H9 (cell line): ENCODE data around the gene RASAL1. TPM values are rescaled to one million over a fixed set of nuclear protein-coding genes. Genes with fewer than 3 reads are reported as not detected.

Source experiments
- DNase-seq: peaks from one replicate; pipeline ENCODE4 v3.0.0-alpha.2; 2017
- H2AFZ ChIP-seq: one replicate; pipeline ENCODE4 v1.6.1; 2013; ENCODE audit warnings: mild to moderate bottlenecking, low read length, control low read depth, moderate library complexity
- H2AK5ac ChIP-seq: 2 replicates; pipeline ENCODE4 v1.6.1; 2013; ENCODE audit warnings: low read length, control low read depth, mixed read lengths; ENCODE audit not compliant: insufficient read length
- H2BK120ac ChIP-seq: one replicate; pipeline ENCODE4 v1.6.1; 2013; ENCODE audit warnings: low read depth, mild to moderate bottlenecking, low read length, control low read depth, inconsistent platforms; ENCODE audit not compliant: poor library complexity, severe bottlenecking
- H2BK12ac ChIP-seq: 2 replicates; pipeline ENCODE4 v1.6.1; 2013; ENCODE audit warnings: low read length, control low read depth, mixed read lengths, low read depth; ENCODE audit not compliant: insufficient read length
- H2BK15ac ChIP-seq: 2 replicates; pipeline ENCODE4 v1.6.1; 2013; ENCODE audit warnings: low read depth, low read length, control low read depth
- H2BK20ac ChIP-seq: one replicate; pipeline ENCODE4 v1.6.1; 2013; ENCODE audit warnings: low read depth, mild to moderate bottlenecking, low read length, control low read depth, inconsistent platforms; ENCODE audit not compliant: poor library complexity, severe bottlenecking
- H2BK5ac ChIP-seq: 2 replicates; pipeline ENCODE4 v1.6.1; 2013; ENCODE audit warnings: low read length, control low read depth, mixed read lengths; ENCODE audit not compliant: insufficient read length
- H3K14ac ChIP-seq: 2 replicates; pipeline ENCODE4 v1.6.1; 2013; ENCODE audit warnings: low read length, control low read depth; ENCODE audit not compliant: insufficient read depth
- H3K18ac ChIP-seq: 2 replicates; pipeline ENCODE4 v1.6.1; 2013; ENCODE audit warnings: low read depth, mild to moderate bottlenecking, mixed read lengths, low read length, control low read depth; ENCODE audit not compliant: insufficient read length
- H3K23ac ChIP-seq: 2 replicates; pipeline ENCODE4 v1.6.1; 2013; ENCODE audit warnings: low read length, control low read depth, mixed read lengths, low read depth; ENCODE audit not compliant: insufficient read length
- H3K23me2 ChIP-seq: 2 replicates; pipeline ENCODE4 v1.6.1; 2013; ENCODE audit warnings: low read depth, mild to moderate bottlenecking, mixed read lengths, low read length, control low read depth; ENCODE audit not compliant: insufficient read length, poor library complexity, severe bottlenecking
- H3K27ac ChIP-seq: 2 replicates; pipeline ENCODE4 v1.5.1; 2013; ENCODE audit warnings: low read length, control low read depth, mixed read lengths, low read depth; ENCODE audit not compliant: insufficient read length
- H3K27me3 ChIP-seq: 2 replicates; pipeline ENCODE4 v1.6.1; 2013; ENCODE audit warnings: low read length, control low read depth, inconsistent platforms; ENCODE audit not compliant: insufficient read depth
- H3K4ac ChIP-seq: 2 replicates; pipeline ENCODE4 v1.6.1; 2013; ENCODE audit warnings: low read depth, mild to moderate bottlenecking, control low read depth, inconsistent platforms, low read length, moderate library complexity
- H3K4me1 ChIP-seq: 2 replicates; pipeline ENCODE4 v1.6.1; 2013; ENCODE audit warnings: low read length, control low read depth, inconsistent platforms; ENCODE audit not compliant: insufficient read depth
- H3K4me2 ChIP-seq: 2 replicates; pipeline ENCODE4 v1.6.1; 2013; ENCODE audit warnings: low read length, control low read depth, mixed read lengths; ENCODE audit not compliant: insufficient read length, insufficient read depth
- H3K56ac ChIP-seq: 2 replicates; pipeline ENCODE4 v1.6.1; 2013; ENCODE audit warnings: low read depth, mild to moderate bottlenecking, mixed read lengths, low read length, control low read depth; ENCODE audit not compliant: insufficient read length
- H3K79me1 ChIP-seq: 2 replicates; pipeline ENCODE4 v1.6.1; 2013; ENCODE audit warnings: low read depth, mild to moderate bottlenecking, moderate library complexity, low read length, control low read depth, inconsistent platforms; ENCODE audit not compliant: insufficient read depth, poor library complexity, severe bottlenecking
- H3K79me2 ChIP-seq: 2 replicates; pipeline ENCODE4 v1.6.1; 2013; ENCODE audit warnings: low read length, control low read depth, inconsistent platforms; ENCODE audit not compliant: insufficient read depth
- H3K9ac ChIP-seq: 2 replicates; pipeline ENCODE4 v1.6.1; 2013; ENCODE audit warnings: low read length, control low read depth, mixed read lengths; ENCODE audit not compliant: insufficient read length; ENCODE audit errors: extremely low read depth
- H3K9me3 ChIP-seq: one replicate; pipeline ENCODE4 v1.6.1; 2013; ENCODE audit warnings: low read depth, low read length, inconsistent platforms; ENCODE audit not compliant: control insufficient read depth
- H3T11ph ChIP-seq: one replicate; pipeline ENCODE4 v1.6.1; 2013; ENCODE audit warnings: mild to moderate bottlenecking, low read length, control low read depth, inconsistent platforms
- H4K20me1 ChIP-seq: one replicate; pipeline ENCODE4 v1.6.1; 2013; ENCODE audit not compliant: control insufficient read depth, insufficient read length, insufficient read depth
- H4K5ac ChIP-seq: 2 replicates; pipeline ENCODE4 v1.6.1; 2013; ENCODE audit warnings: low read depth, mild to moderate bottlenecking, mixed read lengths, low read length, control low read depth; ENCODE audit not compliant: insufficient read length
- H4K8ac ChIP-seq: replicated peaks from 2 replicates; pipeline ENCODE4 v1.6.1; 2013; ENCODE audit warnings: low read length, control low read depth, mixed read lengths, low read depth; ENCODE audit not compliant: insufficient read length
- H4K91ac ChIP-seq: 2 replicates; pipeline ENCODE4 v1.6.1; 2013; ENCODE audit warnings: low read depth, mild to moderate bottlenecking, moderate library complexity, mixed read lengths, low read length, control low read depth; ENCODE audit not compliant: insufficient read length
- H3K27ac Mint-ChIP-seq, 3 experiments: 2 replicates in 2 of 3; 3 replicates in 1 of 3; pipeline ENCODE4 v1.8.0; 2020 to 2021; ENCODE audit warnings: mixed read lengths in 3 of 3, mild to moderate bottlenecking in 1 of 3, moderate library complexity in 1 of 3
- H3K27me3 Mint-ChIP-seq: 2 replicates; pipeline ENCODE4 v1.8.0; 2021; ENCODE audit warnings: low read depth, mild to moderate bottlenecking, moderate library complexity, mixed read lengths
- H3K36me3 Mint-ChIP-seq, 3 experiments: 2 replicates in 2 of 3; 3 replicates in 1 of 3; pipeline ENCODE4 v1.8.0; 2020 to 2021; ENCODE audit warnings: low read depth in 3 of 3, mixed read lengths in 3 of 3; ENCODE audit not compliant: insufficient read depth in 1 of 3
- H3K4me1 Mint-ChIP-seq, 2 experiments: 2 replicates each; pipeline ENCODE4 v1.8.0; 2020; ENCODE audit warnings: mixed read lengths in 2 of 2
- H3K4me3 Mint-ChIP-seq, 2 experiments: 2 replicates in 1 of 2; 3 replicates in 1 of 2; pipeline ENCODE4 v1.8.0; 2020 to 2021; ENCODE audit warnings: mild to moderate bottlenecking in 2 of 2, mixed read lengths in 2 of 2, moderate library complexity in 1 of 2
- H3K9me3 Mint-ChIP-seq, 2 experiments: 2 replicates in 1 of 2; 3 replicates in 1 of 2; pipeline ENCODE4 v1.8.0; 2020; ENCODE audit warnings: mild to moderate bottlenecking in 2 of 2, mixed read lengths in 2 of 2, moderate library complexity in 1 of 2
- WGBS: extraction: QIAGEN DNeasy Blood & Tissue Kit; methylation state at CpG from one replicate; pipeline ENCODE4 v1.1.7; 2013; ENCODE audit warnings: missing lambda C conversion rate, low lambda C conversion rate, mixed read lengths; ENCODE audit not compliant: insufficient read length; ENCODE audit errors: extremely low coverage; 5-methylcytosine and 5-hydroxymethylcytosine counted together
- total RNA-seq: library from RNA; stranded (reverse); gene quantifications from 2 replicates; pipeline ENCODE4 v1.2.1, GENCODE V29; 2021
- TF ChIP-seq, protein P1 (sequence below): fragments of 200-600 bp; sonication (generic); conservative IDR thresholded peaks from 3 replicates; pipeline ENCODE4 v1.8.0; 2021; ENCODE audit warnings: antibody characterized with exemption, mild to moderate bottlenecking

RASAL1 gene
- total RNA-seq, 1 experiment from 2014 or later = 2.3 TPM

GRCh38 chr12:113072136-113072535 lies 63.4 kb downstream of the RASAL1 start:
- TF ChIP-seq, protein P1, sequence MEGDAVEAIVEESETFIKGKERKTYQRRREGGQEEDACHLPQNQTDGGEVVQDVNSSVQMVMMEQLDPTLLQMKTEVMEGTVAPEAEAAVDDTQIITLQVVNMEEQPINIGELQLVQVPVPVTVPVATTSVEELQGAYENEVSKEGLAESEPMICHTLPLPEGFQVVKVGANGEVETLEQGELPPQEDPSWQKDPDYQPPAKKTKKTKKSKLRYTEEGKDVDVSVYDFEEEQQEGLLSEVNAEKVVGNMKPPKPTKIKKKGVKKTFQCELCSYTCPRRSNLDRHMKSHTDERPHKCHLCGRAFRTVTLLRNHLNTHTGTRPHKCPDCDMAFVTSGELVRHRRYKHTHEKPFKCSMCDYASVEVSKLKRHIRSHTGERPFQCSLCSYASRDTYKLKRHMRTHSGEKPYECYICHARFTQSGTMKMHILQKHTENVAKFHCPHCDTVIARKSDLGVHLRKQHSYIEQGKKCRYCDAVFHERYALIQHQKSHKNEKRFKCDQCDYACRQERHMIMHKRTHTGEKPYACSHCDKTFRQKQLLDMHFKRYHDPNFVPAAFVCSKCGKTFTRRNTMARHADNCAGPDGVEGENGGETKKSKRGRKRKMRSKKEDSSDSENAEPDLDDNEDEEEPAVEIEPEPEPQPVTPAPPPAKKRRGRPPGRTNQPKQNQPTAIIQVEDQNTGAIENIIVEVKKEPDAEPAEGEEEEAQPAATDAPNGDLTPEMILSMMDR = no peak
- Mint-ChIP-seq H3K4me3 (no peak overlapping the region), H3K36me3 (no peaks in the 10 kb centered on the region; a peak in 1 of 7 replicates), H3K27me3 (peaks cover 44% of the 10 kb centered on the region), H3K9me3 (no peaks in the 10 kb centered on the region), H3K27ac (peak overlapping the region in 1 of 3 experiments; percentile 22; a peak in 1 of 7 replicates), H3K4me1 (peaks cover 11 to 31% of the 10 kb centered on the region in 2 experiments)
- peaks cover under 1% of the 10 kb centered on the region; the same call in 1 of the 2 replicates for H3K4me1 ChIP-seq
- no peak overlapping the region for H2BK15ac ChIP-seq
- no peak overlapping the region for H2AFZ ChIP-seq
- no peak overlapping the region for H2BK120ac ChIP-seq
- H4K8ac ChIP-seq = no peak overlapping the region
- no peak overlapping the region for H2BK20ac ChIP-seq
- no peaks in the 10 kb centered on the region for H4K20me1 ChIP-seq
- H3K27me3 ChIP-seq = peaks cover 5% of the 10 kb centered on the region; the same call in 1 of the 2 replicates
- no peak overlapping the region for H3K23ac ChIP-seq
- no peak overlapping the region for H3K27ac ChIP-seq
- H3K79me1 ChIP-seq = no peaks in the 10 kb centered on the region
- no peak overlapping the region for H3K14ac ChIP-seq
- H2BK5ac ChIP-seq = no peak overlapping the region
- no peak overlapping the region for H2BK12ac ChIP-seq
- DNase-seq = no peak
- H3K4ac ChIP-seq = no peak overlapping the region
- H2AK5ac ChIP-seq = no peak overlapping the region
- H3K23me2 ChIP-seq = peaks cover 1% of the 10 kb centered on the region
- no peak overlapping the region for H3K4me2 ChIP-seq
- H3K9ac ChIP-seq = no peak overlapping the region
- no peak overlapping the region for H4K91ac ChIP-seq
- H3K9me3 ChIP-seq = no peaks in the 10 kb centered on the region
- no peak overlapping the region for H3T11ph ChIP-seq
- H4K5ac ChIP-seq = no peak overlapping the region
- no peaks in the 10 kb centered on the region for H3K79me2 ChIP-seq
- no peak overlapping the region for H3K56ac ChIP-seq
- no CpG with 5 or more reads among the region's 3 CpGs for WGBS
- no peak overlapping the region for H3K18ac ChIP-seq
